MCF 10A (cell line): ENCODE measurements around the gene TMEM179. TPM values are rescaled to one million over a fixed set of nuclear protein-coding genes. Genes with fewer than 3 reads are reported as not detected.

Source experiments
- BruUV-seq: library from RNA; stranded (reverse); fragments of 400-500 nt; replicated peaks from 2 replicates; lab custom pipeline; 2021; lab: Mats Ljungman, UMichigan
- CTCF ChIA-PET: fragments of 300-600 bp; sonication (Branson Sonifier 250); formaldehyde crosslinking; extraction: SDS; loops from one replicate; lab custom pipeline; 2021; ENCODE audit warnings: antibody characterized with exemption, inconsistent platforms; lab: Yijun Ruan, JAX
- POLR2A ChIA-PET: fragments of 300-600, 350-650 bp; sonication (Branson Sonifier 250); formaldehyde crosslinking; extraction: SDS; loops from one replicate; lab custom pipeline; 2020; ENCODE audit warnings: antibody characterized with exemption, inconsistent platforms; lab: Yijun Ruan, JAX
- DNase-seq: peaks from one replicate; pipeline ENCODE4 v3.0.0-alpha.2; 2018; ENCODE audit not compliant: unreplicated experiment
- H3K27ac Mint-ChIP-seq: one replicate; pipeline ENCODE4 v1.8.0; 2022; ENCODE audit warnings: mild to moderate bottlenecking, low read depth, mixed read lengths; ENCODE audit not compliant: unreplicated experiment
- H3K27me3 Mint-ChIP-seq: one replicate; pipeline ENCODE4 v1.8.0; 2022; ENCODE audit warnings: mixed read lengths; ENCODE audit not compliant: insufficient read depth, unreplicated experiment
- H3K36me3 Mint-ChIP-seq: one replicate; pipeline ENCODE4 v1.8.0; 2022; ENCODE audit warnings: mild to moderate bottlenecking, moderate library complexity, mixed read lengths; ENCODE audit not compliant: insufficient read depth, unreplicated experiment
- H3K4me1 Mint-ChIP-seq: one replicate; pipeline ENCODE4 v1.8.0; 2022; ENCODE audit warnings: mixed read lengths; ENCODE audit not compliant: insufficient read depth, unreplicated experiment
- H3K4me3 Mint-ChIP-seq: one replicate; pipeline ENCODE4 v1.8.0; 2022; ENCODE audit warnings: mild to moderate bottlenecking, moderate library complexity, mixed read lengths; ENCODE audit not compliant: unreplicated experiment
- H3K9me3 Mint-ChIP-seq: one replicate; pipeline ENCODE4 v1.8.0; 2022; ENCODE audit warnings: mixed read lengths; ENCODE audit not compliant: unreplicated experiment
- CTCF ChIP-seq: fragments of 200-600 bp; IDR thresholded peaks from one replicate; pipeline ENCODE4 v1.8.0; 2022; ENCODE audit warnings: antibody characterized with exemption, mild to moderate bottlenecking; ENCODE audit not compliant: unreplicated experiment
- intact Hi-C: fragments of 100-400 bp; cut with micrococcal nuclease; formaldehyde crosslinking; loops from 2 replicates; pipeline ENCODE4 v1.14.1; 2022
- total RNA-seq: library from RNA; stranded (reverse); gene quantifications from 2 replicates; pipeline ENCODE4 v1.2.3, GENCODE V29; 2022

The TMEM179 gene
- total RNA-seq, 1 experiment from 2014 or later, result not detected

- no peaks in the 10 kb centered on the region for H3K9me3 Mint-ChIP-seq
- no peak for TF ChIP-seq CTCF
- no peak for DNase-seq
- H3K27ac Mint-ChIP-seq, result no peak overlapping the region
- peaks cover 5% of the 10 kb centered on the region for H3K4me1 Mint-ChIP-seq
- ChIA-PET POLR2A (no interaction called here), CTCF (interaction anchor here (0.9 kb wide), 1 partner anchor 520 kb away, joined by 3 read pairs; no protein-coding TSS in a partner anchor)
- no peak overlapping the region for H3K4me3 Mint-ChIP-seq
- no peaks in the 10 kb centered on the region for H3K36me3 Mint-ChIP-seq
- intact Hi-C loops, result no loop called here
- BruUV-seq, result no TSS peak
- H3K27me3 Mint-ChIP-seq, result peaks cover 41% of the 10 kb centered on the region
These were observed 7.0 kb downstream of the TMEM179 start for GRCh38 chr14:104597576-104597975.

- Mint-ChIP-seq H3K36me3 (no peaks in the 10 kb centered on the region), H3K9me3 (no peaks in the 10 kb centered on the region), H3K4me3 (no peak overlapping the region), H3K27me3 (peaks cover 44% of the 10 kb centered on the region), H3K27ac (no peak overlapping the region), H3K4me1 (peaks cover 5% of the 10 kb centered on the region)
- CTCF ChIA-PET, result no interaction called here
- no TSS peak for BruUV-seq
- DNase-seq, result no peak
- no peak for TF ChIP-seq CTCF
- intact Hi-C loops, result no loop called here
- POLR2A ChIA-PET, result no interaction called here
These were observed 7.6 kb downstream of the TMEM179 start for GRCh38 chr14:104596927-104597351.

- no TSS peak for BruUV-seq
- H3K4me1 Mint-ChIP-seq, result peaks cover 5% of the 10 kb centered on the region
- intact Hi-C loops, result no loop called here
- no peaks in the 10 kb centered on the region for H3K36me3 Mint-ChIP-seq
- no peak overlapping the region for H3K27ac Mint-ChIP-seq
- no peak for TF ChIP-seq CTCF
- H3K27me3 Mint-ChIP-seq, result peaks cover 48% of the 10 kb centered on the region
- DNase-seq, result no peak
- H3K9me3 Mint-ChIP-seq, result no peaks in the 10 kb centered on the region
- ChIA-PET CTCF (no interaction called here), POLR2A (no interaction called here)
- H3K4me3 Mint-ChIP-seq, result no peak overlapping the region
These were observed 8.1 kb downstream of the TMEM179 start for GRCh38 chr14:104596451-104596918.

- Mint-ChIP-seq H3K4me1 (peaks cover 5% of the 10 kb centered on the region), H3K36me3 (no peaks in the 10 kb centered on the region), H3K27me3 (peaks cover 48% of the 10 kb centered on the region), H3K27ac (no peak overlapping the region), H3K4me3 (no peak overlapping the region), H3K9me3 (no peaks in the 10 kb centered on the region)
- POLR2A ChIA-PET, result interaction anchor here (0.6 kb wide), 1 partner anchor 25 kb away, joined by 3 read pairs; no protein-coding TSS in a partner anchor
- DNase-seq, result no peak
- BruUV-seq, result no TSS peak
- no peak for TF ChIP-seq CTCF
- CTCF ChIA-PET, result no interaction called here
- intact Hi-C loops, result no loop called here
These were observed 8.6 kb downstream of the TMEM179 start for GRCh38 chr14:104595911-104596450.
